Measurements from ENCODE around the gene PIGB.
"Not testable (repeated sequence)": the region's sequence is repeated elsewhere in the genome, so short reads cannot be mapped to it uniquely, and the experiment has no call there.

Gene PIGB

DNA sequence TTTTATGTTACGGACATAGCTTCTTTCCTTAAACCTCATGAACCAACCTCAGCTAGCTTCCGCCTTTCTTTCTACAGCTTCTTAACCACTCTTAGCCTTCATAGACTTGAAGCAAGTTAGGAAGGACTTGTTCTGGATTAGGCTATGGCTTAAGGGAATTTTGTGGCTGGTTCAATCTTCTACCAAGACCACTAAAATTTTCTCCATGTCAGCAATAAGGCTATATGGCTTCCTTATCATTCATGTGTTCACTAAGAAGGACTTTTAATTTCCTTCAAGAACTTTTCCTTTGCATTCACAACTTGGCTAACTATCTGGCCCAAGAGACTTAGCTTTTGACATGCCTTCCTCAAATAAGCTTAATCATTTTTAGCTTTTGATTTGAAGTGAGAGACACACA is 64.7 kb downstream of the PIGB start:
- DNase-seq (ENCODE audit: low read depth): no peak

- no peak for DNase-seq (ENCODE audit: low read depth)
These were observed 68.0 kb downstream of the PIGB start for GRCh38 chr15:55387027-55387426.

GRCh38 chr15:55389264-55389607 is 70.2 kb downstream of the PIGB start:
- DNase-seq (ENCODE audit: low read depth): no peak

- no peak for DNase-seq (ENCODE audit: low read depth)
These were observed 75.7 kb downstream of the PIGB start for GRCh38 chr15:55394694-55395093.

DNA sequence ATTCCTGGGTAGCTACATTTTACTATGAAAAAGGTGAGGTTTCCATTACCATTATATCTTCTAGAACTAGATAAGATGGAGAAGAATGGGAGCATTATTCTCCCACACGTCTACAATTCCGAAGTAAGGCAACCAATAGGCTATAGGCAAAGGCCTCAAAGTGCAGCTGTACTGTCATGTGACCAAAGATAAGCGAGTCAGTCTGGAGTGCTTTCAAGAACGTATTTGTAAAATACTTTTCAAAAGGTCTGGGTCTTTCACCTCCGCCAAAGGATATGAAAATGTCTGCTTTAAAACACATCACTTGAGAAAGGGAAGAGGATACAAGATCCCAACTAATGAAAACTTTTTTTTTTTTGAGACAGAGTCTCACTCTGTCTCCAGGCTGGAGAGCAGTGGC is 79.2 kb downstream of the PIGB start:
- DNase-seq (ENCODE audit: low read depth): no peak

DNA sequence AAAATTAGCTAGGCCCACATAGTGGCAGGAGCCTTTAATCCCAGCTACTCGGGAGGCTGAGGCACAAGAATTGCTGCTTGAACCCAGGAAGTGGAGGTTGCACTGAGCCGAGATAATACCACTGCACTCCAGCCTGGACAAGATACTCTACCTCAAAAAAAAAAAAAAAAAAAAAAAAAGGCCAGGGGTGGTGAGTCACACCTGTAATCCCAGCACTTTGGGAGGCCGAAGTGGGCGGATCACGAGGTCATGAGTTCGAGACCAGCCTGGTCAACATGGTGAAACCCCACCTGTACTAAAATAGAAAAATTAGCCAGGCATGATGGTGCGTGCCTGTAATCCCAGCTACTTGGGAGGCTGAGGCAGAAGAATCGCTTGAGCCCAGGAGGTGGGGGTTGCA is 81.0 kb downstream of the PIGB start:
- DNase-seq (ENCODE audit: low read depth): not testable (repeated sequence)

- no peak for DNase-seq (ENCODE audit: low read depth)
These were observed 82.8 kb downstream of the PIGB start for GRCh38 chr15:55401786-55402246.

GRCh38 chr15:55402707-55403106 is 83.7 kb downstream of the PIGB start:
- DNase-seq (ENCODE audit: low read depth): no peak

- no peak for DNase-seq (ENCODE audit: low read depth)
These were observed 84.5 kb downstream of the PIGB start for GRCh38 chr15:55403531-55403930.
